A673 (cell line): ENCODE data around the gene TAS1R1. TPM values are rescaled to one million over a fixed set of nuclear protein-coding genes. Genes with fewer than 3 reads are reported as not detected.

Experiments used
- BruUV-seq: library from RNA; stranded (reverse); fragments of 400-500 nt; replicated peaks from 2 replicates; lab custom pipeline; 2021; lab: Mats Ljungman, UMichigan
- CTCF ChIA-PET: fragments of 300-600 bp; sonication (Branson Sonifier 250); formaldehyde crosslinking; loops from one replicate; lab custom pipeline; 2022; ENCODE audit warnings: antibody characterized with exemption; lab: Charles Lee
- POLR2A ChIA-PET: fragments of 300-600 bp; sonication (Branson Sonifier 250); formaldehyde crosslinking; loops from one replicate; lab custom pipeline; 2022; ENCODE audit warnings: antibody characterized with exemption; ENCODE audit not compliant: low non-redundant PET; lab: Charles Lee
- DNase-seq: peaks from one replicate; pipeline ENCODE4 v3.0.0-alpha.2; 2015; ENCODE audit warnings: low spot score
- H3K27ac ChIP-seq: fragments of 200-600 bp; sonication (generic); 2 replicates; pipeline ENCODE4 v1.5.1; 2016; ENCODE audit warnings: mixed run types, low read depth, mild to moderate bottlenecking, mixed read lengths, antibody characterized with exemption, low read length; ENCODE audit not compliant: poor library complexity, severe bottlenecking
- H3K27me3 ChIP-seq: fragments of 200-600 bp; sonication (generic); replicated peaks from 2 replicates; pipeline ENCODE4 v1.6.1; 2017; ENCODE audit warnings: mixed run types, low read depth, mild to moderate bottlenecking, mixed read lengths, antibody characterized with exemption, low read length; ENCODE audit not compliant: insufficient read depth, poor library complexity
- H3K36me3 ChIP-seq: fragments of 200-600 bp; sonication (generic); 2 replicates; pipeline ENCODE4 v1.6.1; 2016; ENCODE audit warnings: mixed run types, mild to moderate bottlenecking, mixed read lengths, antibody characterized with exemption, low read length; ENCODE audit not compliant: insufficient read depth, poor library complexity, severe bottlenecking
- H3K4me1 ChIP-seq: fragments of 200-600 bp; sonication (generic); 2 replicates; pipeline ENCODE4 v1.6.1; 2017; ENCODE audit warnings: mixed run types, mild to moderate bottlenecking, mixed read lengths, antibody characterized with exemption, low read length; ENCODE audit not compliant: insufficient read depth, poor library complexity, severe bottlenecking
- H3K4me3 ChIP-seq: fragments of 200-600 bp; sonication (generic); 2 replicates; pipeline ENCODE4 v1.5.1; 2016; ENCODE audit warnings: low read depth, mixed run types, mild to moderate bottlenecking, mixed read lengths, low read length; ENCODE audit not compliant: poor library complexity, severe bottlenecking
- H3K9me3 ChIP-seq: fragments of 200-600 bp; sonication (generic); 2 replicates; pipeline ENCODE4 v1.6.1; 2016; ENCODE audit warnings: mixed run types, low read depth, mild to moderate bottlenecking, mixed read lengths, antibody characterized with exemption, low read length; ENCODE audit not compliant: poor library complexity, severe bottlenecking
- CTCF ChIP-seq: fragments of 300-800, 200-600 bp; sonication (generic); conservative IDR thresholded peaks from 2 replicates; pipeline ENCODE4 v1.5.1; 2017; ENCODE audit warnings: low read depth, mild to moderate bottlenecking, antibody characterized with exemption, low read length, moderate library complexity, mixed read lengths
- EZH2 ChIP-seq: fragments of 200-600 bp; sonication (generic); IDR thresholded peaks from 2 replicates; pipeline ENCODE4 v1.6.1; 2017; ENCODE audit warnings: borderline replicate concordance, low read depth, mild to moderate bottlenecking, mixed read lengths, antibody characterized with exemption, low read length; ENCODE audit not compliant: poor library complexity, severe bottlenecking
- intact Hi-C: fragments of 100-400 bp; cut with micrococcal nuclease; formaldehyde crosslinking; loops from one replicate; pipeline ENCODE4 v1.10.0; 2022; ENCODE audit not compliant: unreplicated experiment
- total RNA-seq: library from RNA; stranded (reverse); gene quantifications from 2 replicates; pipeline ENCODE4 v1.2.3, GENCODE V29; 2021

TAS1R1 gene
- total RNA-seq, 1 experiment from 2014 or later: not detected

GRCh38 chr1:6506210-6507036 is 48.7 kb upstream of the TAS1R1 start:
- intact Hi-C loops: no loop called here
- H3K27me3 ChIP-seq: no peaks in the 10 kb centered on the region
- CTCF ChIA-PET: no interaction called here
- no TSS peak for BruUV-seq
- no peak for DNase-seq
- H3K4me1 ChIP-seq: no peaks in the 10 kb centered on the region
- no peaks in the 10 kb centered on the region for H3K9me3 ChIP-seq
- POLR2A ChIA-PET: no interaction called here
- no peak overlapping the region for H3K27ac ChIP-seq
- no peaks in the 10 kb centered on the region for H3K36me3 ChIP-seq
- TF ChIP-seq EZH2 (no peak), CTCF (no peak)
- H3K4me3 ChIP-seq: no peak overlapping the region

- Histone ChIP-seq H3K4me3 (no peak overlapping the region), H3K27me3 (no peaks in the 10 kb centered on the region), H3K36me3 (no peaks in the 10 kb centered on the region), H3K9me3 (no peaks in the 10 kb centered on the region), H3K27ac (no peak overlapping the region), H3K4me1 (no peaks in the 10 kb centered on the region)
- no TSS peak for BruUV-seq
- intact Hi-C loops: no loop called here
- no peak for TF ChIP-seq CTCF
- no peak for TF ChIP-seq EZH2
- POLR2A ChIA-PET: interaction anchor here (0.6 kb wide), 1 partner anchor 126 kb away, joined by 7 read pairs; no protein-coding TSS in a partner anchor
- CTCF ChIA-PET: no interaction called here
- no peak for DNase-seq
These were observed 48.1 kb upstream of the TAS1R1 start for GRCh38 chr1:6507037-6507428.

GRCh38 chr1:6507461-6507911 is 47.6 kb upstream of the TAS1R1 start:
- no peaks in the 10 kb centered on the region for H3K4me1 ChIP-seq
- intact Hi-C loops: no loop called here
- ChIA-PET POLR2A (interaction anchor here (0.6 kb wide), 1 partner anchor 126 kb away, joined by 7 read pairs; no protein-coding TSS in a partner anchor), CTCF (no interaction called here)
- H3K27me3 ChIP-seq: no peaks in the 10 kb centered on the region
- DNase-seq: no peak
- BruUV-seq: no TSS peak
- H3K27ac ChIP-seq: no peak overlapping the region
- no peaks in the 10 kb centered on the region for H3K36me3 ChIP-seq
- TF ChIP-seq EZH2 (no peak), CTCF (no peak)
- H3K9me3 ChIP-seq: no peaks in the 10 kb centered on the region
- no peak overlapping the region for H3K4me3 ChIP-seq
